Heart left ventricle (tissue), 13 donors: ENCODE measurements around the gene BTBD1.

ENCODE experiments used
- CTCF ChIP-seq, 12 donors: fragments of 200-600 bp; sonication (generic) in 4 of 12; IDR thresholded peaks; one replicate each; pipeline versions ENCODE4 v1.5.0 to v1.8.0; 2018 to 2022; ENCODE audit warnings: antibody characterized with exemption in 12 of 12, mild to moderate bottlenecking in 5 of 12
- POLR2A ChIP-seq, 2 donors: fragments of 450-650 bp; IDR thresholded peaks; one replicate each; pipeline ENCODE4 v1.6.1; 2017; ENCODE audit warnings: antibody characterized with exemption in 2 of 2, mild to moderate bottlenecking in 2 of 2, moderate library complexity in 2 of 2
- donor health status: ischemic (EF 13 %, LVEDD 7.1; RV severe dilation, severe dysfunction).
- donor health status: DM: no; HTN: yes; CAD: no.
- donor health status: DM: no; HTN: no; CAD: no.
- donor health status: ischemic (EF 25% LVEDD 6.9; RV normal size, moderate dysfunction).
- donor health status: ischemic (EF 25% LVEDD 5.7; RV mildly dilated, moderate dysfunction).
- donor health status: ischemic (EF 35%, LVEDD 5.7; RV mildly dilated, moderate dysfunction).
- donor health status: nonischemic (EF 11% LVEDD 7.7; RV severe dilation, severe dysfunction).
- donor health status: DM: yes; HTN: yes; CAD: no.
- donor health status: PGD.
- donor health status: ischemic (EF 29% LVEDD 5.4; RV normal size, mild dysfunction).
- donor health status: nonischemic (EF 23%, LVEDD 6.1; RV moderate dilation, normal function).

- TF ChIP-seq CTCF (IDR thresholded peaks at IDR 0.05) = no peak
- no peak for TF ChIP-seq POLR2A (IDR thresholded peaks at IDR 0.05)
Observed at GRCh38 chr15:83090465-83090864, 23.4 kb upstream of the BTBD1 start.
